ENCODE data around the gene OR52I1.

The OR52I1 gene, protein sequence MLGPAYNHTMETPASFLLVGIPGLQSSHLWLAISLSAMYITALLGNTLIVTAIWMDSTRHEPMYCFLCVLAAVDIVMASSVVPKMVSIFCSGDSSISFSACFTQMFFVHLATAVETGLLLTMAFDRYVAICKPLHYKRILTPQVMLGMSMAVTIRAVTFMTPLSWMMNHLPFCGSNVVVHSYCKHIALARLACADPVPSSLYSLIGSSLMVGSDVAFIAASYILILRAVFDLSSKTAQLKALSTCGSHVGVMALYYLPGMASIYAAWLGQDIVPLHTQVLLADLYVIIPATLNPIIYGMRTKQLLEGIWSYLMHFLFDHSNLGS

DNA sequence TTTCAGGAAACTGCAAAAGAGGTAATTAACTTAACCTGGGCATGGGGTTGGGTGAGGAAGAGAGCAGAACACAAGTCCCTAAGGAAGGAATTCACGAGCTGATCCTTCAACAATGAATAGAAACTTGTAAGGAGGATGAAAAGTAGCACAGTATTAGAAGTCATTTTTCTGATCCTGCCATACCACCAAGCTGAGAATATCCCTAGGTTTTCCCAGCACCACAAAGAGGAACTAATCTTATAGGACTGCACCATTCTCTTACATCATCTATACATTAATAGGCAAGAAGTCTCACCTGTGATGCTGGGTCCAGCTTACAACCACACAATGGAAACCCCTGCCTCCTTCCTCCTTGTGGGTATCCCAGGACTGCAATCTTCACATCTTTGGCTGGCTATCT is at the start of gene OR52I1:
Gene OR52I1 (plus strand): TSS at position 301 of the 400 bp plus-strand sequence. CDS start 0 bp downstream, at position 301.
- DNase-seq: no peak

DNA sequence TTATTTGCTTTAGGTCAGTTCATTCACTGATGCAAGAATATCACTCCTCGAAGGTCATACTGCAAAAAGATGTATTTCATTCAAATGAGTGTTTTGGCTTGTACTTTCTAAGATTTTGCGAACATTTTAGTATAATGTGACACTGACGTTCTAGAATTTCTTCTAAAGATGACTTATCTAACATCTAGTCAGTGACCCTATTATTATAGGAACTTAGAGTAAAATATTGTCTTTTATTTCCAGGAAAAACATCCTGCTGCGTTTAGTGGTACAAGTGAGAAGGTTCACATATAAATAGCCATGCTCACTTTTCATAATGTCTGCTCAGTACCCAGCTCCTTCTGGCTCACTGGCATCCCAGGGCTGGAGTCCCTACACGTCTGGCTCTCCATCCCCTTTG is 48.9 kb upstream of the OR52I1 start, which contains the start of gene OR52M1:
Gene OR52M1 (plus strand): TSS at position 301 of the 400 bp plus-strand sequence. CDS start 0 bp downstream, at position 301.
- DNase-seq: no peak

DNA sequence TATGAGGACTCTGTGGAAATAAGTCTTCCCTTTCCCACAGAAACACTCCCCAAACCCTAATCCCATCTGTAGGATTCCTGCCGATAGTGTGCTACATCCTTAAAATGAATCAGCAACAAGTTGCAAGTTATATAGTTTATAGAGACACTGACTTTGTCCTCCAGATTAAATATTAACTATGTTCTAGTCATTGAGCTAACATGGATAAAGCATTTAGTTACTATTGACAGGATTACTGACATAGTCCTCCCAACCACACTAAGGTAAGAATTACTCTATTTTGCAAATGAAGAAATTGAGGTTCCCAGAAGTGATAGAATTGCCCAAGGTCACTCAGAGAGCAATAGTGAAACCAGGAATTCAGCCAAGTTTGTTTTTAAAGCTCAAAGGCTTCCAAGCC is 47.0 kb upstream of the OR52I1 start:
- DNase-seq: no peak

DNA sequence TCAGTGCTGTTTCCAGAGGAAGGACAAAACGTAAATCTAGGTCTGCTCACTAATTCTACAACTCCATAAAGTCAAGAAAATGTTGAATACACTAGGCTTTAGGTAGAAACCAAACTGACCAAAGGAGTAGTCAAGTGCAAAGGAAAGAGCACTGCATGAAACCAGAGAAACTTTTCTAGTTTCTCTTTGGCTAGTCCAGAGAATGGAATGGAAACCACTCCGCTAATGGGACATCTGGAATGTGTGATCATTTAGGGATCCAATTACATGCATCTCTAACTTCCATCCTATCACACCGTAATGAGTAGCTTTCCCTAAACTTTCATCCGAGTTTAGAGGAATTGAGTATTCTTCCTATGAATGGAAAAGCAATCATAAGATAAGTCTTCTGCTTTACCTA is 46.4 kb upstream of the OR52I1 start:
- DNase-seq: no peak

DNA sequence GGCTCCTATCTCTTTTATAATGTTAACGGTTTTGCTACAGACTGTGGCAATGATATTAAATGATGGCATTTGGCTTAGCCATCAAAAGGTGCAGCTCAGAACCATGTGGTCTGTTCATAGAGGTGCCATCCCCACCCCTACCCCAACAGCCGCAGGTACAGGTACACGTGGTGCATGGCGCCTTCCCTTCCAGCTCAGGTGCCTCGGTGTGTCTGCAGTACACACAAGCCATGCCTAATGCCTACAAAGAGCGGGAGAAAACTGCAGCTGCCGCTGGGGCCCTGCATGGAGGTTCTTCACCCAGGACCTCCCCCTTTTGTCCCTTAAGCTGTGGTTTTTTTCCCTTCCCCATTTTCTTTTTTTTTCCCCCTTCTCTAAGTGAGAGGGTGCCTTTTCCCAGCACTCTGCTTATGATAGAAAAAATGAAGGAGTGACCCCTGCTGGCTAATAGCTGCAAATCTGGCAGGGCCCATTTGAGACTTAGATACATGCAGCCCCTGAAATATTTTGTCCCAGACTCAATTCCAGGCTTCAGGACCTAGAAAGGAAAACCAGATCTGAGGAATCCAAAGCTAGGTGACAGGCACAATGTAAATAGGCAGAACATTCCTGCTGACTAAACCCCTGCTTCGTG is 42.4 kb upstream of the OR52I1 start:
- peak in 1 of 51 donors; percentile 1 for DNase-seq

DNA sequence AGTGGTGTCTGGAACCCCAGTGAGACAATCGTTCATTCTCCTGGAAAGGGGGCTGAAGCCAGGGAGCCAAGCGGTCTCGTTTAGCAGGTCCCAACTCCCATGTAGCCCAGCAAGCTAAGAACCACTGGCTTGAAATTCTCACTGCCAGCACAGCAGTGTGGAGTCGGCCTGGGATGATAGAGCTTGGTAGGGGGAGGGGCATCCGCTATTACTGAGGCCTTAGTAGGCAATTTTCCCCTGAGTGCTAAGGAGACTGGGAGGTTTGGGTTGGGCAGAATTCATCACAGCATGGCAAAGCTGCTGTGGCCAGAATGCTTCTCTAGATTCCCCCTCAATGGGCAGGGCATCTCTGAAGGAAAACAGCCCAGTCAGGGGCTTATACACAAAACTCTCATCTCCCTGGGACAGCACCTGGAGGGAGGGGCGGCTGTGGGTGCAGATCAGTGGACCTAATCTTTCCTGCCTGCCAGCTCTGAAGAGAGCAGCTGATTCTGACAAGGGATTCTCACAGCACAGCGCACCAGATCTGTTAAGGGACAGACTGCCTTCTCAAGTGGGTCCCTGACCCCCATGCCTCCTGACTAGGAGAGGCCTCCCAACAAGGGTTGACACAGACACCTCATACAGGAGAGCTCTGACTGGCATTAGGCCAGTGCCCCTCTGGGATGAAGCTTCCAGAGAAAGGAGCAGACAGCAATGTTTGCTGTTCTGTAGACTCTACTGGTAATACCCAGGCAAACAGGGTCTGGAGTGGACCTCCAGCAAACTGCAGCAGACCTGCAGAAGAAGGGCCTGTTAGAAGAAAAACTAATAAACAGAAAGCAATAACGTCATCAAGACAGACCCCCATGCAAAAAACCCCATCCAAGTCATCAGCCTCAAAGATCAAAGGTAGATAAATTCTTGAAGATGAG is 34.1 kb upstream of the OR52I1 start:
- DNase-seq: no peak

DNA sequence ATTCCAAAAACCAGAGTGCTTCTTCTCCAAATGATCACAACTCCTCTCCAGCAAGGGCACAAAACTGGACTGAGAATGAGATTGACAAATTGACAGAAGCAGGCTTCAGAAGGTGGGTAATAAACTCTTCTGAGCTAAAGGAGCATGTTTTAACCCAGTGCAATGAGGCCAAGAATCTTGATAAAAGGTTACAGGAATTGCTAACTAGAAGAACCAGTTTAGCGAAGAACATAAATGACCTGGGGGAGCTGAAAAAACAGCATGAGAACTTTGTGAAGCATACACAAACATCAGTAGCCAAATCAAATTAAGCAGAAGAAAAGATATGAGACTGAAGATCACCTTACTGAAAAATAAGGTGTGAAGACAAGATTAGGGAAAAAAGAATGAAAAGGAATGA is 33.4 kb upstream of the OR52I1 start:
- DNase-seq: no peak

DNA sequence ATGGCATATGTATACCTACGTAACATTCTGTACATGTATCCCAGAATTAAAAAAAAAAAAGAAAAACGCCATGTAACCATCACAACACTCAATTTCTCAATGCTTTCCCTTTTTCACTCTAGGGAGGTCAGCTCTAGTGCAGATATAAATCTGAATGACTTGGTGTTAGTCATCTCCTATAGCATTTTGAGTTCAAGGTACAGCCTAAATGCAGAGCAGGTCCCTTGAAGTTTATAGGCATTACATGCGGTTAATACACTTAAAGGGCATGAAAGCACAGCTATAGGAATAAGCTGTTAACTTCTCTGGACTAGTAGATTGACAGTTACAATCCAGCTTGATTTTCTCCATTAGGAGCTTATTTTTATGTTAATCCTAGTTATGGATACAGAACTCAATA is 28.5 kb upstream of the OR52I1 start:
- DNase-seq: no peak

DNA sequence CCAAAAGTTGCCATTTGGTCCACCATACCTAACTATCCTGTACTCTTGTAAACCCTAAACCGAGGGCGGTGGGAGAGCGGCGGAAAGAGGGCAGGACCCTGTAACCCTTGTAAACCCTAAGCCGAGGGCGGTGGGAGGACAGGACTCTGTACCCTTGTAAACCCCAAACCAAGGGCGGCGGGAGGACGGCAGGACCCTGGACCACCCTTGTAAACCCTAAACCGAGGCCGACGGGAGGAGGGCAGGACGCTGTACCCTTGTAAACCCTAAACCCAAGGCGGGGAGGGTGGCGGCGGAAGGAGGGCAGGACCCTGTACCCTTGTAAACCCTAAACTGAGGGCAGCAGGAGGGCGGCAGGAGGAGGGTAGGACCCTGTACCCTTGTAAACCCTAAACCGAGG is 24.8 kb upstream of the OR52I1 start:
- DNase-seq: no peak

DNA sequence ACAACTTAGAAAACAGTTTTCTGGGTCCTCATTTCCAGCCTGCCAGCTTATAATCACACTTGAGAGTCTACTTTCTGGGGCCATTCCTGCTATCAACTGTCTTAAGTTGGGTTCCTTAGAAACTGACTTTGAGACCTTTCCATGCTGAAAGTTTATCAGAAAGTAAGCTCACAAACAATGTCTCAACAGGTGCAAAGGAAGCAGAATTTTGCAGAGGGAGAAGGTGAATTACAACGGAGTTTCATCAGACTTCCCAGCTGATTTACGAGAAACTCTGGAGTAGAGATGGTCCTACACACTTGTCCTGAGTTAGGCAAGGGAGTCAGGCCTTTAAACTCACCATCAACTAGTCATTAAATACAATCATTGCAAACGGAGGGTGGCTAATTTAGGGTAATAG is 17.0 kb upstream of the OR52I1 start:
- DNase-seq: no peak

DNA sequence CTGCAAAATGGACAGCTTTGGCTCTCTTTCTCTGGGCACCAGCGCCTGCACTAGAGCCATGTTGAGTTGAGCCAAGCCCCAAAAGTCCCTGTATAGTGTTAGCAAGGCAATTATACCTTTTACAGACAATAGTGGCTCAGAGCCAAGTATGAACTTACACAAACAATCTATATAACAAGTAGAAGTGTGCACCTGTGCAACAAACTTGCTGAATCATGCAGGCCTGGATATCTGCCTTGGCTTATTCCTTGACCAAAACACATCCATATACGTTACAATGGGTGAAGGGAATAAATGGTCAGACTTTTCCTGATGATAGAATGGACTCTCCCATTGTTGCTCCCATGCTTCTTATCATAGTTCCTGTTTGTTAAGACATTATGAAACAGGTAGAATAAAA is 16.1 kb upstream of the OR52I1 start:
- no peak for DNase-seq

DNA sequence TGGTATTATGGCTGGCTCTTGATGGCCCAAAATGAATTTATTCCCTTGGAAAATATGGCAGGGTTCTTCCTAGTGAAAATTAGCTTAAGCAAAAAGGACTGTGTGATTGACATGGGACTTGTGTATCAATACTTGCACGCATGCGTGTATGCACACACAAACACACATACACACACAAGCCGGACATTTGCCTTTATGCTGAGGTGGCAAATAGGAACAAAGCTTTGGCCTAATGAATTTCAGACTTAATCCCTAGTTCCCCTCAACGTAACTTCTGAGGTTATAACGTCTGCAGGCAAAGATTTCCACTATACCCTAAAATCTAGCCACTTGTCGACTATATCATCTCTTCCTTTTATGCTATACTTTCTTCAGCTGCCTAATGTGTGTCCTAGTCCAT is 15.2 kb upstream of the OR52I1 start:
- no peak for DNase-seq

DNA sequence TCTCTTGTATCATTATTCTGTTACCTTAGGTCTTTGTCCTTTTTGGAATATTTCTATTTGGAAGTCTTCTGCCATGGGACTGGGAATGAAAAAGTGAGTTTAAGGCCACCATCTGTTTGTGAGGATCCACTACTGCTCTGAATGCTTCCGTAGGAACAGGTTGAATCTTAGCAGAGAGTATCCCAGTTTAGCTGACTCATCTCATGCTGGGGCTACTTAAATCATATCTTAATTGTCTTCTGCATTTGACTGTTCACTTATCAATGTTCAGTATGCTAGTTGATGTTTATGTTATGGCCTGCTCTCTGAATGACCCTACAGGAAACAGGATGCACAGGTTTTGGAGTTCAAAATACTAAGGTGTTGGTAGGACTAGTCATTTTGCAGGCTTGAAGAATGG is 13.7 kb upstream of the OR52I1 start:
- no peak for DNase-seq

DNA sequence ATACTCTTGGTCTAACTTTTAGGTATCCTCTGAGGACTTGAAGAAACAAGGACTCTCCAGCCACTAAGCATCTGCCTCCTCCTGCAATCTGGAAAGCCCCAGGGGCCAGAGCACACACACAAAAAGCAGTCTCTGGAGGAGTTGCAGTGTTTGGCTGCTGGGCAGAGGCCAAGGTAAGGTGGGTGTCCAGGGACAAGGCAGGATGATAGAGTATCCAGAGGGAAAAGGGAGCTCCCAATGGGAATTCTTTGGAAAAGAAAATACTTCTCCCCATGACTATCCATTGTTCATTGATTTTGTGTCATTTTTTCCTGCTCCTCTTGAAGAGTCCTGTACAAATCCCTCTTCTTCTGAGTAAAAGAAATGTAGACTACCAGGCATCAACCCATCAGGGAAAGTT is 12.4 kb upstream of the OR52I1 start, which contains the start of gene OR52I2:
Gene OR52I2 (plus strand): TSS at position 301 of the 400 bp plus-strand sequence.
- no peak for DNase-seq

DNA sequence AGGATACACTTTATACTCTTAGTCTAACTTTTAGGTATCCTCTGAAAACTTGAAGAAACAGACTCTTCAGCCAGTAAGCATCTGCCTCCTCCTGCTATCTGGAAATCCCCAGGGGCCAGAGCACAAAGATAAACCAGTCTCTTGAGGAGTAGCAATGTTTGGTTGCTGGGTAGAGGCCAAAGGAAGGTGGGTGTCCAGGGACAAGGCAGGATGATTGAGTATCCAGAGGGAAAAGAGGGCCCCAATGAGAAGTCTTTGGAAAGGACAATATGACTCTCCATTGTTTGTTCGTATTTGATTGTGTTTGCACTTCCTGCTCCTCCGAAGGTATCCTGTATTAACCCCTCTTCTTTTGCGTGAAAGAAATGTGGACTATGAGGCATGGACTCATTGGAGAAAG is 4.8 kb upstream of the OR52I1 start:
- no peak for DNase-seq

DNA sequence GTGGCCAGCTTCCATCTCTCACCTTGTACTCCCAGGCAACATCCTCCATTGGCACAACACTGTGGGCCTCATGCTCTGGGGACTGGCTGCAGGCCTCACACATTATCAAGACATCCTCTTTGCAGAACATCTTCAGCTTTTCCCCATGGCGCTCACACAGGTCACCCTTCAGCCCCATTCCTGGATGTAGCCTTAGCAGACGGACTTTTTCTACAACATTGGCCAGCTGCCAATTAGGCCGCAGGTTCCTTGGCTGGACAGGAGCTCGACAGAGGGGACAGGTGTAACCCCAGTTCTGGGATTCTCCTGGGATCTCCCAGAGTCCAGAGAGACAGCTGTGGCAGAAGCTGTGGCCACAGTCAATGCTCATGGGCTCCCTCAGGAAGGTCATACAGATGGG is 11.2 kb downstream of the OR52I1 start:
- DNase-seq: no peak

DNA sequence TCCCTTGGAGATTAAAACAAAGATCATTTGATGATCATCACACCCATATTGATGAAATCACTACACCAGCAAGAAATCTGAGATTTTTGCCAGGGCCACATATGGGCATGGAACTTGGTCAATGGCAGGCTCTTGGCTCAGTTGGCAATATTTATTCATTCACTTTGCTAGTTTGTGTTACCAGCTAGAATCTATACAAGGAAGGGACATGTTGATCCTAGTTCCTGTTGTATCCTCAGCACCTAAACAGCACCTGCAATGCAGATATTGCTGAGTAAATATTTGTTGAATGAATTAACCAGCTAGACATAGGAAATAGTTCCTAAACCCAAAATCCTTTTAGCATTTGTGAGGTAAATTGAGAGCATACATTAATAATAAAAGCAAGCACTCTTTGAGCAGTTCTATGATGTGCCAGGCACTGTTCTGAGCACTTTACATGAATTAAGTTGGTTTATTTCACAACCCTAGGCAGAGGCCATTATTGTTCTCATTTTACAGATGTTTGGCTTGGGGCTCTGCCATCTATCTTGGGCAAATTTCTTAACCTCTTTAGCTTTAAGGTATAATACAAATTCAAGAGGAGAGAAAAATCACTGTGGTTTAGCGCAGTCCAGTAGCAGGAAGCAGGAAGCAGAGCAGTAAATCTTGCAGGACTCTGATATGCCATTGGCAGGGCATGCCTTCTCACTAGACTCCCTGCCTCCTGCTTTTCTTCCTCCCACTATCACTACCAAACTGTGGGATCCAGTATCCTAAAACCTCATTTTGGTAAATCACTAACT is 12.6 kb downstream of the OR52I1 start:
- no peak for DNase-seq

DNA sequence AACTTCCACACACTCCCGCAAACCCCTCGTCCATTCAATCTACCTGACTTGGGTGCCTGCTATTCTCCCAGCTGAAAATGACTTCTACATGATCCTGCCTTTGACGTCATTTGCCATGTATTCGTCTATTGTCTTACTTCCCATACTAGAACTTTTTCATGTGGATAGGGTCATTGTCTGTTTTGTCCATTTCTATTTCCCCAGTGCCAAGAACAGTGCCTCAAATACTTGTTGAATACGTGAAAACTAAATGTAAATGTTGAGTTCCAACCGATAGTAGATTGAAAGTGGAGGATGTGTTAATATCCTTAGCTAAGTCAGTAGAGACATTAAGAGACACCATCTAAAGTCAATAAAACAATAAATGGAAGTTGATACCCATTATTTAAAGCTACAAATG is 13.3 kb downstream of the OR52I1 start:
- DNase-seq: no peak

DNA sequence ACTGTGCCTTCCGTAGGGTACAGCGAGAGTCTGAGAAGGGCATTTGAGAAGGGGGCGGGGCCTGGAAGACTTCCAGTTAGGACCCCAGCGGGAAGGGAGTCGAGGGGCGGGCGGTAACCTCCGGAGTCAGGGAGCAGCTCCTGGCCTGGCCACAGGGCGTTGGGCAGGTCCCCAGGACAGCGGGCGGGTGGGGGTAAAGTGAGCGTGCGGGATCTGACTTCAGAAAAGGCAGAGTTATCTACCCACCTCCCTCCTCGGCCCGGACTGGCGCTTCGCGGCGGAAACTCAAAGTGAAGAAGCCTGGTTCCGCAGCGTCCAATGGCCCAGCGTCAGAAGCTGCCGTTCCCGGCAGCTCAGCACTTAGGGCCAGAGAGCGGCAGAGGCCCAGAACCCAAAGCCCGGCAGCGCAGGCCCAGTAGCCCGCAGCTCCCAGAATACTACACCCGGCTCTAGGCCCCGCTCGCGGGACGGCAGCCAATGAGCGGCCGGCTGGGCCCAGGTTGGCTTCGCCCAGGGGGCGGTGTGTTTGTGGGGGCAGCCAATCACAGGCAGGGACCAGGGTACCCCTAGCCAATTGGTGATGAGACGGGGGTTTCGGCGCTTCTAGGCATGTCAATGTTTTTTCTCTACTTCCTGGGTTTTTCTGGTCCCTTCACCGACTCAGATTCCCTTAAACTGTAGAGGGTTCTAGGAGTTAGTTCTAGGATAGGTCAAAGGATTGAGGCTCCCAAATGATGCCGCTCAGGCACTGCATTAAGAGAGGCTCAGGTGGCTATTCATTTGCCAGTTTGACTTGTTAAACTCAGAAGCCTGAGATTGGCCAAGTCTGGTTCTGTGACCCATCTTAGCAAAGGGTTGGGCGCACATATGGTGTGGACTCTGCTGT is 14.2 kb downstream of the OR52I1 start, which contains the start of gene TRIM68:
Gene TRIM68 (minus strand): TSS at position 451 of the 886 bp plus-strand sequence. CDS start 2,727 bp downstream, outside the sequence.
- peak; percentile 60 to 97 (median 94) for DNase-seq

All from hypothalamus (tissue), 51 donors.